ENCODE measurements around the gene EPB41L2. TPM values are rescaled to one million over a fixed set of nuclear protein-coding genes. Genes with fewer than 3 reads are reported as not detected.

Gene EPB41L2
- total and polyA plus RNA-seq, 10 donors = 19.3 to 210 (median 123) TPM

DNA sequence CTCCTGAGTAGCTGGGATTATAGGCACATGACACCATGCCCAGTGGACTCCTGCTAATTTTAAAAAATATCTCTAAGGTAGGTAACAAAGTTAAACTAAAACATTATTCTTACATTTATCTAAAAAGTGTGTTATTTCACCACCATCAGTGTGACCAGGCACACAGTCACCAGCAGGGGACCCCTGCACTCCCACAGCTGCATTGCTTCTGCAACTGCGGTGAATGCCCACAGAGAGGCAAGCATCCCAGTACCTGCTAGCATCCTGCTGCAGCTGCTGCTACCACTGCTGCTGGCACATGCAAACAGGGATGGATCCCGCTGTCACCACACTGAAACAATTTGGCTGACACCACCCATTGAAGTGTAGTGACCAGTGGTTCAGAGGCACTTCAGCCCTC, 21.9 kb upstream of the EPB41L2 start:
- TF ChIP-seq POLR2A (IDR thresholded peaks at IDR 0.05) = no peak
- no peak for TF ChIP-seq CTCF (IDR thresholded peaks at IDR 0.05 in 8 of 11, conservative IDR thresholded peaks at IDR 0.05 in 3 of 11)
- no peak for TF ChIP-seq POLR2AphosphoS5 (IDR thresholded peaks at IDR 0.05)
- intact Hi-C loops (cut with DNase I; ENCODE audit: low total_unique reads) = no loop called here
- Histone ChIP-seq H3K9me3 (peaks cover 0 to 21% (median 2%) of the 10 kb centered on the region in 8 donors), H3K36me3 (no peaks in the 10 kb centered on the region), H3K27ac (no peak overlapping the region), H3K4me1 (no peaks in the 10 kb centered on the region), H3K4me3 (no peak overlapping the region), H3K27me3 (replicated peaks in 1 of 7) (no peaks in the 10 kb centered on the region)
- WGBS, 5 donors = 91 to 100% (median 93%) methylated on average over 2 of the region's 2 CpGs
- no peak for DNase-seq

- H3K4me3 ChIP-seq = no peak overlapping the region
- H3K4me1 ChIP-seq = no peaks in the 10 kb centered on the region
- no peaks in the 10 kb centered on the region for H3K27me3 ChIP-seq (replicated peaks in 1 of 7)
- no peaks in the 10 kb centered on the region for H3K36me3 ChIP-seq
- no peak overlapping the region for H3K27ac ChIP-seq
- whole genome bisulfite sequencing, 5 donors = 90 to 94% (median 93%) methylated on average over 3 of the region's 3 CpGs
- no peak for TF ChIP-seq POLR2A (IDR thresholded peaks at IDR 0.05)
- no peak for TF ChIP-seq POLR2AphosphoS5 (IDR thresholded peaks at IDR 0.05)
- no peak for TF ChIP-seq CTCF (IDR thresholded peaks at IDR 0.05 in 8 of 11, conservative IDR thresholded peaks at IDR 0.05 in 3 of 11)
- intact Hi-C loops (cut with DNase I; ENCODE audit: low total_unique reads) = no loop called here
- no peak for DNase-seq
- H3K9me3 ChIP-seq = peaks cover 0 to 21% (median 2%) of the 10 kb centered on the region in 8 donors
These were observed 20.6 kb upstream of the EPB41L2 start for GRCh38 chr6:131083687-131084086.

- H3K36me3 ChIP-seq = no peaks in the 10 kb centered on the region
- WGBS, 5 donors = 64 to 76% (median 73%) methylated on average over 1 of the region's 1 CpG
- no peak for TF ChIP-seq CTCF (IDR thresholded peaks at IDR 0.05 in 8 of 11, conservative IDR thresholded peaks at IDR 0.05 in 3 of 11)
- TF ChIP-seq POLR2A (IDR thresholded peaks at IDR 0.05) = no peak
- TF ChIP-seq POLR2AphosphoS5 (IDR thresholded peaks at IDR 0.05) = no peak
- intact Hi-C loops (cut with DNase I; ENCODE audit: low total_unique reads) = no loop called here
- no peak for DNase-seq
- no peak overlapping the region for H3K4me3 ChIP-seq
- H3K27ac ChIP-seq = no peak overlapping the region
- no peaks in the 10 kb centered on the region for H3K4me1 ChIP-seq
- H3K27me3 ChIP-seq (replicated peaks in 1 of 7) = no peaks in the 10 kb centered on the region
- peaks cover 0 to 14% (median 2%) of the 10 kb centered on the region in 8 donors for H3K9me3 ChIP-seq
These were observed 19.3 kb upstream of the EPB41L2 start for GRCh38 chr6:131082335-131082734.

GRCh38 chr6:131080084-131080483, 17.0 kb upstream of the EPB41L2 start:
- intact Hi-C loops (cut with DNase I; ENCODE audit: low total_unique reads) = no loop called here
- DNase-seq = no peak
- H3K4me1 ChIP-seq = no peaks in the 10 kb centered on the region
- no peak overlapping the region for H3K4me3 ChIP-seq
- WGBS, 5 donors = 93 to 97% (median 94%) methylated on average over 6 of the region's 6 CpGs
- H3K36me3 ChIP-seq = no peaks in the 10 kb centered on the region
- H3K27me3 ChIP-seq (replicated peaks in 1 of 7) = no peaks in the 10 kb centered on the region
- TF ChIP-seq CTCF (IDR thresholded peaks at IDR 0.05 in 8 of 11, conservative IDR thresholded peaks at IDR 0.05 in 3 of 11) (no peak), POLR2AphosphoS5 (IDR thresholded peaks at IDR 0.05) (no peak), POLR2A (IDR thresholded peaks at IDR 0.05) (no peak)
- H3K27ac ChIP-seq = no peak overlapping the region
- H3K9me3 ChIP-seq = no peaks in the 10 kb centered on the region

All from spleen (tissue), 11 donors.